Measurements from ENCODE around the gene SIRT1. TPM values are rescaled to one million over a fixed set of nuclear protein-coding genes. Genes with fewer than 3 reads are reported as not detected.
A peak's percentile ranks its signal among the peaks of the same experiment; 100 is the strongest.

The SIRT1 gene
- total and polyA plus RNA-seq, 2 of the 4 experiments (the other 2 are of a cell fraction): 9.5 to 12.9 TPM

- H3K27ac ChIP-seq (ENCODE audit: insufficient read depth, low read length): no peak overlapping the region
- no TSS peak for BruUV-seq (replicated peaks)
- H3K4me2 ChIP-seq (ENCODE audit: low read depth, low read length): no peak overlapping the region
- no peaks in the 10 kb centered on the region for H4K20me1 ChIP-seq (ENCODE audit: insufficient read depth, low read length)
- no CpG with 5 or more reads among the region's 3 CpGs for WGBS, 2 experiments (ENCODE audit: extremely low coverage in 2 of 2, insufficient read length in 1 of 2)
- no peak overlapping the region for H2AFZ ChIP-seq (replicated peaks; ENCODE audit: low read length, poor library complexity)
- CTCF ChIA-PET: no interaction called here
- no peaks in the 10 kb centered on the region for H3K4me1 ChIP-seq (ENCODE audit: control insufficient read depth, insufficient read depth, low read length)
- H2BK20ac ChIP-seq (ENCODE audit: low read depth, low read length): no peak overlapping the region
- peaks cover 5% of the 10 kb centered on the region; the same call in 1 of the 2 replicates for H3K9me3 ChIP-seq (ENCODE audit: control insufficient read depth, insufficient read depth, low read length)
- H3K9me1 ChIP-seq (ENCODE audit: insufficient read depth, low read length): no peaks in the 10 kb centered on the region
- no peak for ATAC-seq (ENCODE audit: low read depth)
- no peak overlapping the region for H3K18ac ChIP-seq (ENCODE audit: low read depth, low read length)
- H3K4ac ChIP-seq (ENCODE audit: low read depth, low read length): no peak overlapping the region
- POLR2A ChIA-PET (ENCODE audit: unreplicated experiment): no interaction called here
- H2BK120ac ChIP-seq (ENCODE audit: low read depth, low read length): no peak overlapping the region
- H2AK5ac ChIP-seq (ENCODE audit: low read depth, low read length): no peak overlapping the region
- H3K23ac ChIP-seq (ENCODE audit: low read depth, low read length): no peak overlapping the region
- H4K8ac ChIP-seq (ENCODE audit: low read depth in 2 of 2, low read length in 2 of 2): no peak overlapping the region
- in situ Hi-C loops (cut with MboI; ENCODE audit: low sequenced_read_pairs): no loop called here
- H3K56ac ChIP-seq (ENCODE audit: extremely low read depth, insufficient read depth, low read length): no peak overlapping the region
- H3K14ac ChIP-seq (replicated peaks; ENCODE audit: low read depth, low read length): no peak overlapping the region
- H4K91ac ChIP-seq (ENCODE audit: insufficient read depth, low read depth, low read length): no peak overlapping the region
- DNase-seq: peak; percentile 31
- H3K27me3 ChIP-seq (ENCODE audit: control insufficient read depth, insufficient read depth, low read length): no peaks in the 10 kb centered on the region
- no peak overlapping the region for H2BK5ac ChIP-seq (ENCODE audit: low read depth, low read length, poor library complexity, severe bottlenecking)
- H3K9ac ChIP-seq (ENCODE audit: low read depth, low read length): no peak overlapping the region
- no peak overlapping the region for H2BK15ac ChIP-seq (ENCODE audit: low read depth, low read length)
- H3K4me3 ChIP-seq (ENCODE audit: insufficient read depth, low read depth, low read length): no peak overlapping the region
- no peaks in the 10 kb centered on the region for H3K36me3 ChIP-seq (ENCODE audit: control insufficient read depth, insufficient read depth, low read length)
- no peak overlapping the region for H2AK9ac ChIP-seq (replicated peaks; ENCODE audit: low read depth, low read length, poor library complexity)
- dilution Hi-C loops (cut with HindIII; ENCODE audit: low sequenced_read_pairs, unreplicated experiment): no loop called here
- intact Hi-C loops (cut with micrococcal nuclease): no loop called here
- TF ChIP-seq NFE2L2 (IDR thresholded peaks at IDR 0.05; ENCODE audit: low read depth, low read length) (no peak), CHD1 (IDR thresholded peaks at IDR 0.05; ENCODE audit: low read depth, low read length) (no peak), POLR2A (IDR thresholded peaks at IDR 0.05; ENCODE audit: low read depth, low read length) (no peak), MXI1 (IDR thresholded peaks at IDR 0.05; ENCODE audit: borderline replicate concordance, low read depth, low read length) (no peak), MAZ (IDR thresholded peaks at IDR 0.05; ENCODE audit: borderline replicate concordance, low read depth, low read length) (no peak), CTCF (conservative IDR thresholded peaks at IDR 0.05; ENCODE audit: low read depth, low read length) (no peak), ELK1 (IDR thresholded peaks at IDR 0.05; ENCODE audit: borderline replicate concordance, low read depth, low read length) (no peak), SMC3 (IDR thresholded peaks at IDR 0.05; ENCODE audit: low read depth, low read length) (no peak)
- no peaks in the 10 kb centered on the region for H3K79me1 ChIP-seq (ENCODE audit: low read depth in 1 of 2, low read length in 2 of 2)
- H4K5ac ChIP-seq (ENCODE audit: low read depth, low read length): no peak overlapping the region
Observed at GRCh38 chr10:67839951-67840350, 44.5 kb upstream of the SIRT1 start.
